Loucy (cell line): ENCODE measurements around the gene TCN2.
A peak's percentile ranks its signal among the peaks of the same experiment; 100 is the strongest.
"Not testable (repeated sequence)": the region's sequence is repeated elsewhere in the genome, so short reads cannot be mapped to it uniquely, and the experiment has no call there.

Experiments used
- H2AFZ ChIP-seq: fragments of 200-600 bp; sonication (generic); 2 replicates; pipeline ENCODE4 v1.6.0; 2016; ENCODE audit warnings: antibody characterized with exemption, mild to moderate bottlenecking, low read length, moderate library complexity
- H3F3A ChIP-seq: fragments of 200-600 bp; 2 replicates; pipeline ENCODE4 v1.6.0; 2016; ENCODE audit warnings: antibody characterized with exemption, low read depth, mild to moderate bottlenecking
- H3K27me3 ChIP-seq: fragments of 200-600 bp; sonication (generic); 2 replicates; pipeline ENCODE4 v1.6.1; 2014; ENCODE audit warnings: low read length, mild to moderate bottlenecking; ENCODE audit not compliant: insufficient read depth, poor library complexity, severe bottlenecking
- H3K36me3 ChIP-seq: fragments of 200-600 bp; sonication (generic); 2 replicates; pipeline ENCODE4 v1.6.1; 2016; ENCODE audit warnings: low read length; ENCODE audit not compliant: insufficient read depth
- H3K4me1 ChIP-seq: fragments of 200-600 bp; sonication (generic); 2 replicates; pipeline ENCODE4 v1.5.1; 2014; ENCODE audit warnings: low read length, mild to moderate bottlenecking; ENCODE audit not compliant: insufficient read depth, poor library complexity, severe bottlenecking
- H3K4me2 ChIP-seq: fragments of 200-600 bp; sonication (generic); 2 replicates; pipeline ENCODE4 v1.6.0; 2014; ENCODE audit warnings: antibody characterized with exemption, low read length, low read depth, mild to moderate bottlenecking; ENCODE audit not compliant: poor library complexity, severe bottlenecking
- H3K4me3 ChIP-seq: fragments of 200-600 bp; sonication (generic); 2 replicates; pipeline ENCODE4 v1.5.1; 2014; ENCODE audit warnings: low read length, mild to moderate bottlenecking, mixed read lengths; ENCODE audit not compliant: poor library complexity, severe bottlenecking
- H3K79me2 ChIP-seq: fragments of 200-600 bp; sonication (generic); 2 replicates; pipeline ENCODE4 v1.6.1; 2014; ENCODE audit warnings: low read length; ENCODE audit not compliant: insufficient read depth
- H3K9ac ChIP-seq: fragments of 200-600 bp; sonication (generic); 2 replicates; pipeline ENCODE4 v1.6.0; 2014; ENCODE audit warnings: mild to moderate bottlenecking, low read depth, low read length, moderate library complexity; ENCODE audit not compliant: poor library complexity, severe bottlenecking
- H3K9me2 ChIP-seq: fragments of 200-600 bp; sonication (generic); replicated peaks from 2 replicates; pipeline ENCODE4 v1.6.1; 2016; ENCODE audit warnings: low read depth, low read length, mixed read lengths
- H3K9me3 ChIP-seq: fragments of 200-600 bp; sonication (generic); 2 replicates; pipeline ENCODE4 v1.6.1; 2014; ENCODE audit warnings: mild to moderate bottlenecking, antibody characterized with exemption, low read length, low read depth; ENCODE audit not compliant: insufficient read depth
- H4K20me1 ChIP-seq: fragments of 200-600 bp; sonication (generic); 2 replicates; pipeline ENCODE4 v1.6.0; 2014; ENCODE audit warnings: antibody characterized with exemption, low read length, mild to moderate bottlenecking; ENCODE audit not compliant: insufficient read depth, poor library complexity, severe bottlenecking
- EZH2phosphoT487 ChIP-seq: fragments of 200-600 bp; IDR thresholded peaks from 2 replicates; pipeline ENCODE4 v1.6.1; 2018; ENCODE audit warnings: antibody characterized with exemption, mild to moderate bottlenecking, moderate library complexity, borderline replicate concordance
- TF ChIP-seq, protein P1 (sequence below): fragments of 200-600 bp; sonication (generic); conservative IDR thresholded peaks from 2 replicates; pipeline ENCODE4 v1.5.1; 2014; ENCODE audit warnings: mild to moderate bottlenecking, antibody characterized with exemption, low read length

Gene TCN2

DNA sequence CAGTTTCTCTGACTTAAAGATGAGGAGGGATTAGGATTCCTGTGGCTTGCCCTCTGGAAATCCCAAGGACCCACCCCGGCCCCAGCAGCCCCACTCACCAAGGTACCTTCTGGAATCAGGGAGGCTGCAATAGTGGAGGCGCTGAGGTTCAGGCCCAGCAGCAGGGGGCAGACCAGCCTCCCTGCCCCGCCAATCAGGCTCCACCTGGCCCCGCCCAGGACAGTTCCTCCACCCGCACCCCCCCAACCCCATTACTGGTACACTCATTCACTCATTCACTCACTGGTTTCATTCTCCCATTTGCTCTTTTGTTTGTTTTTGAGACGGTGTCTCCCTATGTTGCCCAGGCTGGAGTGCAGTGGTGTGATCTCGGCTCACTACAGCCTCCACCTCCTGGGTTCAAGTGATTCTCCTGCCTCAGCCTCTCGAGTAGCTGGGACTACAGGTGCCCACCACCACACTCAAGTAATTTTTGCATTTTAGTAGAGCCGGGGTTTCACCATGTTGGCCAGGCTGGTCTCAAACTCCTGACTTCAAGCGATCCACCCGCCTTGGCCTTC is 46.3 kb upstream of the TCN2 start:
- not testable (repeated sequence) for H3K9me3 ChIP-seq, H4K20me1 ChIP-seq, H3K79me2 ChIP-seq, H2AFZ ChIP-seq, H3K27me3 ChIP-seq, H3K4me1 ChIP-seq, H3K4me3 ChIP-seq, H3K9ac ChIP-seq, H3K9me2 ChIP-seq, H3F3A ChIP-seq, H3K4me2 ChIP-seq, H3K36me3 ChIP-seq
- TF ChIP-seq, protein P1, sequence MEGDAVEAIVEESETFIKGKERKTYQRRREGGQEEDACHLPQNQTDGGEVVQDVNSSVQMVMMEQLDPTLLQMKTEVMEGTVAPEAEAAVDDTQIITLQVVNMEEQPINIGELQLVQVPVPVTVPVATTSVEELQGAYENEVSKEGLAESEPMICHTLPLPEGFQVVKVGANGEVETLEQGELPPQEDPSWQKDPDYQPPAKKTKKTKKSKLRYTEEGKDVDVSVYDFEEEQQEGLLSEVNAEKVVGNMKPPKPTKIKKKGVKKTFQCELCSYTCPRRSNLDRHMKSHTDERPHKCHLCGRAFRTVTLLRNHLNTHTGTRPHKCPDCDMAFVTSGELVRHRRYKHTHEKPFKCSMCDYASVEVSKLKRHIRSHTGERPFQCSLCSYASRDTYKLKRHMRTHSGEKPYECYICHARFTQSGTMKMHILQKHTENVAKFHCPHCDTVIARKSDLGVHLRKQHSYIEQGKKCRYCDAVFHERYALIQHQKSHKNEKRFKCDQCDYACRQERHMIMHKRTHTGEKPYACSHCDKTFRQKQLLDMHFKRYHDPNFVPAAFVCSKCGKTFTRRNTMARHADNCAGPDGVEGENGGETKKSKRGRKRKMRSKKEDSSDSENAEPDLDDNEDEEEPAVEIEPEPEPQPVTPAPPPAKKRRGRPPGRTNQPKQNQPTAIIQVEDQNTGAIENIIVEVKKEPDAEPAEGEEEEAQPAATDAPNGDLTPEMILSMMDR, result peak; percentile 44

DNA sequence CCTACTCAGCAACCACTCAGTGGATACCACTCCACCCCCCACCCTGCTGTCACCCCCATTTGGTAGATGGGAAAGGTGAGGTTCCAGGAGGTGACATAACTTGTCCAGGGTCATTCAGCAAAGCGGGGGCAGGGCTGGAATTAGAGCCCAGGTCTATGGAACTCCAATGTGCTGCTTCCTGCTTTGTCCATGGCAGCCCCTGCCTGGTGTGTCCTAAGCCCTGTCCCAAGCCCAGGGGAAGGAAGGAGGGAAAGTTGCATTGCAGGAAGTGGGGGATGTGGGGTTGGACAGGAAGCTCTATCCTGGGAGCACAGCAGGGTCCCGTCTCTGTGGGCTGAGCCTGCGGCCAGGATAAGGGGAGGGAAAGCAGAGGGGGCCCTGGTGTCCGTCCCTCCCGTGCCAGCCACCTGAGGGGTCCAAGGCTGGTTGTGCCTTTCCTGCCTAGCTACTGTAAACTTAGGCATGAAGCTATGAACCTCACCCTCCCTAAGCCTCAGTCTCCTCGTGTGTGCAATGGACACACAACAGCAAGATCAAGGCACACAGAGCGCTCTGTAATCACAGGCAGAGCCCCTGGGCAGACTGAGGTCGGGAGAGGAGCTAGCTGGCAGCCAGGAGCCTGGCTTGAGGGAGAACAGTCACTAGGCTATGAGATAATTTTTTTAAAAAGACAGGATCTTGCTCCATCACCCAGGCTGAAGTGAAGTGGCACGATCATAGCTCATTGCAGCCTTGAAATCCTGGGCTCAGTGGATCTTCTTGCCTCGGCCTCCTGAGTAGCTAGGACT is 45.4 kb upstream of the TCN2 start:
- Histone ChIP-seq H3K9me3 (no peaks in the 10 kb centered on the region), H3K9me2 (no peaks in the 10 kb centered on the region), H4K20me1 (no peaks in the 10 kb centered on the region), H3K79me2 (no peaks in the 10 kb centered on the region), H3K4me3 (no peak overlapping the region), H2AFZ (no peak overlapping the region), H3F3A (no peaks in the 10 kb centered on the region), H3K9ac (no peak overlapping the region), H3K36me3 (no peaks in the 10 kb centered on the region), H3K27me3 (no peaks in the 10 kb centered on the region), H3K4me1 (no peaks in the 10 kb centered on the region), H3K4me2 (no peak overlapping the region)
- no peak for TF ChIP-seq EZH2phosphoT487
- TF ChIP-seq, protein P1, result no peak

- Histone ChIP-seq H3K27me3 (no peaks in the 10 kb centered on the region), H3K9me2 (no peaks in the 10 kb centered on the region), H3K36me3 (no peaks in the 10 kb centered on the region), H3F3A (no peaks in the 10 kb centered on the region), H3K79me2 (no peaks in the 10 kb centered on the region), H4K20me1 (no peaks in the 10 kb centered on the region), H3K9me3 (no peaks in the 10 kb centered on the region), H3K4me2 (no peak overlapping the region), H3K9ac (no peak overlapping the region), H2AFZ (no peak overlapping the region), H3K4me3 (no peak overlapping the region), H3K4me1 (no peaks in the 10 kb centered on the region)
- TF ChIP-seq, protein P1, result no peak
- TF ChIP-seq EZH2phosphoT487, result no peak
Measured at GRCh38 chr22:30562366-30562765, 44.6 kb upstream of the TCN2 start.
